Thyroid gland (tissue), 4 donors: Measurements from ENCODE around the gene HJV.
"Not testable (repeated sequence)": the region's sequence is repeated elsewhere in the genome, so short reads cannot be mapped to it uniquely, and the experiment has no call there.

Experiments used
- POLR2A ChIP-seq, 2 donors: fragments of 450-650 bp; IDR thresholded peaks; one replicate each; pipeline ENCODE4 v1.6.1; 2017; ENCODE audit warnings: antibody characterized with exemption in 2 of 2, mild to moderate bottlenecking in 2 of 2, moderate library complexity in 1 of 2
- TF ChIP-seq, protein P1 (sequence below), 6 experiments: fragments of 200-600 bp in 3 of 6; fragments of 450-650 bp in 3 of 6; sonication (generic) in 3 of 6; IDR thresholded peaks; one replicate each; pipeline ENCODE4 v1.5.1; 2016 to 2019; ENCODE audit warnings: antibody characterized with exemption in 6 of 6, mild to moderate bottlenecking in 2 of 6, inconsistent platforms in 1 of 6, moderate library complexity in 1 of 6

DNA sequence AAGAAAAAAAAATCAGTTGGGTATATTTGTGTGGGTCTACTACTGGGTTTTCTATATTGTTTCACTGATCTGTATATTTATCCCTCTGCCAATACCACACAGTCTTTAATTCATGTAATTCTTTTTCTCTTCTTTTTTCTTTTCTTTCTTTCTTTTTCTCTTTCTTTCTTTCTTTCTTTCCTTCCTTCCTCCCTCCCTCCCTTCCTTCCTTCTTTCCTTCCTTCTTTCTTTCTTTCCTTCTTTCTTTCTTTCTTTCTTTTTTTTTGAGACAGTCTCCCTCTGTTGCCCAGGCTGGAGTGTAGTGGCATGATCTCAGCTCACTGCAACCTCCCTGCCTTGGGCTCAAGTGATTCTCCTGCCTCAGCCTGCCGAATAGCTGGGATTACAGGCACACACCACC lies 5.1 kb upstream of the HJV start:
- TF ChIP-seq, protein P1, sequence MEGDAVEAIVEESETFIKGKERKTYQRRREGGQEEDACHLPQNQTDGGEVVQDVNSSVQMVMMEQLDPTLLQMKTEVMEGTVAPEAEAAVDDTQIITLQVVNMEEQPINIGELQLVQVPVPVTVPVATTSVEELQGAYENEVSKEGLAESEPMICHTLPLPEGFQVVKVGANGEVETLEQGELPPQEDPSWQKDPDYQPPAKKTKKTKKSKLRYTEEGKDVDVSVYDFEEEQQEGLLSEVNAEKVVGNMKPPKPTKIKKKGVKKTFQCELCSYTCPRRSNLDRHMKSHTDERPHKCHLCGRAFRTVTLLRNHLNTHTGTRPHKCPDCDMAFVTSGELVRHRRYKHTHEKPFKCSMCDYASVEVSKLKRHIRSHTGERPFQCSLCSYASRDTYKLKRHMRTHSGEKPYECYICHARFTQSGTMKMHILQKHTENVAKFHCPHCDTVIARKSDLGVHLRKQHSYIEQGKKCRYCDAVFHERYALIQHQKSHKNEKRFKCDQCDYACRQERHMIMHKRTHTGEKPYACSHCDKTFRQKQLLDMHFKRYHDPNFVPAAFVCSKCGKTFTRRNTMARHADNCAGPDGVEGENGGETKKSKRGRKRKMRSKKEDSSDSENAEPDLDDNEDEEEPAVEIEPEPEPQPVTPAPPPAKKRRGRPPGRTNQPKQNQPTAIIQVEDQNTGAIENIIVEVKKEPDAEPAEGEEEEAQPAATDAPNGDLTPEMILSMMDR (IDR thresholded peaks at IDR 0.05): not testable (repeated sequence)
- not testable (repeated sequence) for TF ChIP-seq POLR2A (IDR thresholded peaks at IDR 0.05)
